GM21390 (cell line): ENCODE measurements around the gene NEUROG1.
"Not testable (repeated sequence)": the region's sequence is repeated elsewhere in the genome, so short reads cannot be mapped to it uniquely, and the experiment has no call there.

ENCODE experiments used
- ATAC-seq: cut with Tn5 transposase; IDR thresholded peaks from one replicate; pipeline ENCODE4 v1.9.1; 2021; ENCODE audit not compliant: unreplicated experiment

NEUROG1 gene

DNA sequence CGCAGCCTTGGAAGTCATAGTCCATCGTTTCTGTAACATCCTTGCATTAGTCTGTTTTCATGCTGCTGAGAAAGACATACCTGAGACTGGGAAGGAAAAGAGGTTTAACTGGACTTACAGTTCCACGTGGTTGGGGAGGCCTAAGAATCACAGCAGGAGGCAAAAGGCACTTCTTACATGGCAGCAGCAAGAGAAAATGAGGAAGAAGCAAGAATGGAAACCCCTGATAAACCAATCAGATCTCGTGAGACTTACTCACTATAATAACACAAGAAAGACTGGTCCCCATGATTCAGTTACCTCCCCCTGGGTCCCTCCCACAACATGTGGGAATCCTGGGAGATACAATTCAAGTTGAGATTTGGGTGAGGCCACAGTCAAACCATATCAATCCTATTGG, 40.2 kb downstream of the NEUROG1 start:
- ATAC-seq, result not testable (repeated sequence)

DNA sequence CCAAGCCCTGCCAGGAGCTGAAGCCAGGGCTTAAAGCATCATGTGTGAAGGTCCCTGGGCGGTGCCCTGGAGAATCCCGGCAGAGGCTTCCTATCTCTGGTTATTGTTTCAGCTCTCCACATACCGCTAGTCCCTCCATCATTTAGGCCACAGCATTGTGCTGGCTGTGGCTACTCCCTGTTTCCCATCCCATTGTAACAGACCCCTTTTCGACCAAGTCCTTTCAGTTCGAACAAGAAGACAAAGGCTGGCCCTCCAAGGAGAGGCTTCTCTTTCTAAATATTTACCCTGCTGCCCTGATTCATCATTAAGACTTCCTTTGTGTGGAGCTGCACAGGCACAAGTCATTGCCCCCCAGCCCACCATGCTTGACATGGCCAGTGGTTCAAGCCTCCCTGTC, 41.6 kb downstream of the NEUROG1 start:
- no peak for ATAC-seq

DNA sequence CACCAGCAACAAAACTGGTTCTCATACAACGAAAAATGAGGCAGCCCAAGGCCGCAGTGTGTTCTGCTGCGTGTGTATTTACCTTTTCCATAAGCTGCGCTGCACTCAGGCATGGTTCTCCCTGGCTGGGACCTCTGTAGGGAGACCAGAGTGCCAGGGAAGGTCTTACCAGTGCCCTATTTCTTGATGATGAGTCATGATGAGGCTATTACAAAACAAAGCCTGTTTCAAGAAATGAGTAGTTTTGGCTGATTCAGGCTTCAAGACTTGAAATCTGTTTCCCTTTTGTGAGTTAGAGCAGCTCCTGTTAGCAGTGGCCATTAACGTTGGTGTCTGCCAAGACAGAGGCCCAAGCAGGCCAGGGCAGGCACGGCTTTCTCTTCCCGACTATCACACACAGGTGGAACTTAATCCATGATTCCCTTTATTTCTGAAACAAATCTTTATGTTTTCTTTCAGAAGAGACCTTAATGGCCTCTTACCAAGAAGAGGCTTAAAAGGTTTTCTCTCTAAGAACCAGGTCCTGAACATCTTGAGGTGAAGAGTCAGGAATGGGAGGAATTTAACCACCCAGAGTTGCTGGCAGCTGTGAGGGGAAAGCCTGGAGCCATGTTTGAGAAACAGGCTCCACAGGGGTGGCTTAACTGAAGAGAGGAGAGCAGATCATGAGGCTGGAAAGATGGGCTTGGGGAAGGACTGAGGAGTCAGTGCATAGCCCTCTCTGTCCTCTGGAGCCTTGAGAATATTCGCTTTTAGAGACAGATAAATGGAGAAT, 42.2 kb downstream of the NEUROG1 start:
- ATAC-seq, result no peak

DNA sequence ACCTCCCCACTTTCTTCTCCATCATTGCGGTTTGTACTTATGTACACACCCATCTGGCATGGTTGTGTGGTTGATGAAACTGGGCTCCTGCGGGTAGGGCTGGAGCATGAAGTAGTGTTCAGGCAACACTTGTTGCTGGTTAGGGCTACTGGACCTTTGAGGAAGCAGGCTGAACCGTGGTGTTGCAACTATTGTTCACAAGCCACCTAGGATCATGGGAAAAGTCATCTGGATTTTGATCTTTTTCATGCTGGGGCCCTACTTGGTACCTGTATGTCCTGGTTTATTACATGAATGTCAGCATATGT, 43.5 kb downstream of the NEUROG1 start:
- ATAC-seq, result no peak

DNA sequence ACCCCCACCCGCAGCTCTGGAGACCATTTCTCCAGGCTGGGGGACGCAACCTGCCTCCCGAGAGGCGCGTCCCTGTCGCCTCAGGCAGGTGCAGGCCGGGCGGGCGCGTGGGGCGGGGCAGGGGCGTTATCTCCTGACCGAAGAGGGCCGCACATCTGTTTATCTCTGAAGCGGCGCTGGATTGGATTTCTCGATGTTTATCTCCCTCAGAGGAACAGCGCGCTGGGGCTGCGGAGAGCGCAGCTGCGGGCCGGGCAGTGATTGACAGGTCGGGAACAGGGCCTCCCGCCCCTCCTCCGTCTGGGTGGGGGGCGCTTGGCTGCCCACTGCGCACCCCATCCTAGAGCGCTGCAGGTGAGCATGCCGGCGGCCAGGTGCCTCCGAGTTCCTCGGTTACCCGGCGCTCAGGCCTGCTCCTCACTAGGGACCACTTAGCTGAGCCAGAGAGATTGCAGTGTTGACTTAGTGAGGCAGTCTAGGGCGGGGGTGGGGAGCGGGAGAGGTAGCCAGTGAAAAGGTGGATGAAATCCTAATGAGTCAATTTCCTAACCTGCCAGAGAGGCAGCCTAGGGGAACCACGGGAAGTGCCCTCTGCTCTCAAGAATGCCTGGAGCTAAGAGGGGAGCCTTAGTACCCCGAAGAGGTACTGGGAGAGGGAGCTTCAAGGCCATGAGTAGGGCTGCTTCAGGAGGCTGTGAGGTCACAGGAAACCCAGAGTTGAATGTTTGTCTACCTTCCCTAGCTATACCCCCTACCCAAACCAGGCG, 44.0 kb downstream of the NEUROG1 start:
- no peak for ATAC-seq

DNA sequence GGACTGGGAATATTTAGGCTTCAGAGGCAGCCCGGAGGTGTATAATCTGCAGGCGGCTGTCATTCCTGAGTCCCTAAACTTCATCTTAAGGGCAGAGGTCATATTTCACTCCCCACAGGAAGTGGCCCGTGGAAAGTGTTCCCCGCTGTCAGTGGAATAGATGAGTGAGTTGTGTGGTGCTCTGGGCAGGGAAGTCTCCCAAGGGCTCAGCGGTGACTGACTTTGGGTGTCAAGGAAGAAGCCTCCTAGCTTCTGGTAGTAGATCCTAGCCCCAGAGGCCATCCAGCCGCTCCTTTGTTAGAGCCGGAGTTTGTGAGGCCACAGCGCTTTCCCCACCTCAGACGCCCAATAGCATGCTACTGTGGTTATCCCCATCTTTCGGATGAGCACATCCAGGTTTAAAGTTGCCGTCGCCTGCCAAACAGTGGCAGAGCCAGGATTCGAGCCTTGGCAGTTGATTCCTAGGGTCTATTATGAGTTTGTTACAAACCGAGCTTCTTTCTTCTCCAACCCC, 44.7 kb downstream of the NEUROG1 start:
- ATAC-seq, result no peak

DNA sequence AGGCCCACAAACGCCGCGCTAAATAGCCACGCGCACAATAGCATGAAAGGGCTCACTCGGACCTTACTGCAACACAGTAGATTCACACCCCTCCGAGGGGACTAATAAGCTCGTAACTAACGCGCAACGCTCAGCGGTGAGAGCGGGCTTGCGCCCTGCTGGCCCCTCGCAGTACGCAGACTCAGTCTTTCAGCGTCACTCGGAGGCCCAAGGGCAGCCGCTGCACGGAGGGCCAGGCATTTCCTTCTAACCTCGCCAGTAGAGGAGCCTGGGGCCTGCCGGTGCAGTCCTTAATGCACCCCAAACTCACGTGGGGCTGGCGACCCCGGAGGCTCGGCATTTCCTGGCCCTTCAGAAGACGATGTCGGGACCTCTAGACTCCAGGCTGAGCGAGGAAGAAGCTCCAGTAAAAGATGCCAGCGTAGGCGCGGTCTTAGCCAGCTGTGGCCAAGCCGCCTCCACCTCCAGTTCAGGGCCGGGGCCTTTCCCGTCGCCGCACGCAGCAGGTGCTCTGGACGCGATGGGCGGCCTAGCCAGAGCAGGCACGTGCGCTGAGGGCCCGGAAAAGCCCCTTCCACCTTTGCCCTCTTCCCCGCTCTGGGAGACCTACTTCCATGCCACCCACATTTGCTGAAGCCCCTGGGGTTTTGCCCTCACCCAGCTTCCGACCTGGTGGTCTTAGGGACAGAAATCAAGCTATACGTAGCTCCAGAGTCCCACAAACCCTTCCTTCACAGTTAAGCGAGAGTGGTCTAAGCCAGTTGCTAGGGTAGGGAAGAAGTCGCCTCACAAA, 45.3 kb downstream of the NEUROG1 start:
- ATAC-seq, result no peak

DNA sequence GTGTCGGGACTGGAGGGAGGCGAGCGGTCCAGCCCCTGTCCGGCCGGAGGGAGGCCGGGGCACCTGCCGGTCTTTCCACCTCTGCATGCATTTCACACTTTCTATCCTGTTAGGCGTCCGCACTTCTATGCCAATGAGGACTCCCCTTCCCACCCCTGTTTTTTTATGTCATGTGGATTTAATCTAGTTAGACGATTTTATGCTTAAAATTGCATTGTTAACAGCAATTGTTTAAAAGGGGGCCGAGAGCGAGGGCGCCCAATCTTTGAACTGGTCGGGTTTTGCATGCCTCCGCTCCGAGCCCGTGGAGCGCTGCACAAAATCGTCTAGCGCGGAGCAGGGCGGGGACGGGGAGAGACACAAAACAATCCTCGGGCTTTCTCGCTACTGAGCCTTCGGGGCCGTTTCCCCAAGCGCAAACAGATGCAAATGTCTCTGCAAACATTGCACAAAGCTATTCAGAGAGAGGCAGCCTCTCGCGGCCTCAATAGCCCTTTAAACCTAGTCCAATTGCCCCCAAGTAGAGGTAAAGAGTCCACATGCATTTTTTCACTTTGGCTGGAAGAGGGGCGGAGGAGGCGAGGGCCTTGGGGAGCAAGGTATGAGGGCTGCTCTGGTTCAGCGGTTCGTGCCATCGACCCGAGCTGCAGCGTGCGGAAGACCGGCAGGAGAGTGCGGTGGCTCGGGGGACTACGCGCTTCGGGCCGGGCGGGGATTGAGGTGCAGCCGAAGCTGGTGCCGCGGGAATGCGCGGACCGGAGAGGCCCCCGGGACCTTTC, 46.1 kb downstream of the NEUROG1 start:
- ATAC-seq, result no peak

DNA sequence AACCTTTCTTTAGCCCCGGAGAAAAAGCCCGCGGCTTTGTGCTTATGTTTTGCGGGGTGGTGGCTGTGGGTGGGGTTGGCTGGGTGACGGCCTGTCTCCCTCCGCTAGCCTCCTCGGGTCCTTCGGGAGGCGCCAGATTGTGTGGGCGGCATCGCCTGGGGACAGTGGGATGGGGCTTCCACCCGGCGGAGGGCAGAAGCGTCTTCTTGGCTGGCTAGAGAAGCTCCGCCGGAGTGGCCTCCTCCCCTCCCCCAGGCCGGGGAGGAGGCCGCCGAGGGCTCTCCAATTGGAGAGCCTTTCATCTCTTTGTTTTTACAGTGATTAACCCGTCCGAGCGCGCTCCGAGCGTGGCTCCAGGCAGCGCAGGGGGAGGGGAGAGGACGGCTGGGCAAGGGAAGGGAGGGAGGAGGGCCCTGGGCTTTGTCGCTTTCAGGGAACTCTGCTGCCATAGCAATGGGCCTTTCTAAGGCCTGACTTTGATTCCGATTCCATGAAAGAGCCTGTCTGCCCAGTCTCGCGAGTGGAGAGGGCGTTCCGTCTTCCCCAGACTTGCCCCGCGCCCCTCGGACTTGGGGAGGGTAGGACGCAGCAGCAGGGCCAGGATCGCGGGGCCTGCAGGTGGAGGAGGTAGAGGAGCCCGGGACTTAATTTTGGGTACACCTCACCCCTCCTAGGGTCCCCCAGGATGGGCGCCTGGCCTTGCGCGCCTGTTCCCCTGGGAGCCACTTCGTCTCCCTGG, 46.9 kb downstream of the NEUROG1 start:
- no peak for ATAC-seq

DNA sequence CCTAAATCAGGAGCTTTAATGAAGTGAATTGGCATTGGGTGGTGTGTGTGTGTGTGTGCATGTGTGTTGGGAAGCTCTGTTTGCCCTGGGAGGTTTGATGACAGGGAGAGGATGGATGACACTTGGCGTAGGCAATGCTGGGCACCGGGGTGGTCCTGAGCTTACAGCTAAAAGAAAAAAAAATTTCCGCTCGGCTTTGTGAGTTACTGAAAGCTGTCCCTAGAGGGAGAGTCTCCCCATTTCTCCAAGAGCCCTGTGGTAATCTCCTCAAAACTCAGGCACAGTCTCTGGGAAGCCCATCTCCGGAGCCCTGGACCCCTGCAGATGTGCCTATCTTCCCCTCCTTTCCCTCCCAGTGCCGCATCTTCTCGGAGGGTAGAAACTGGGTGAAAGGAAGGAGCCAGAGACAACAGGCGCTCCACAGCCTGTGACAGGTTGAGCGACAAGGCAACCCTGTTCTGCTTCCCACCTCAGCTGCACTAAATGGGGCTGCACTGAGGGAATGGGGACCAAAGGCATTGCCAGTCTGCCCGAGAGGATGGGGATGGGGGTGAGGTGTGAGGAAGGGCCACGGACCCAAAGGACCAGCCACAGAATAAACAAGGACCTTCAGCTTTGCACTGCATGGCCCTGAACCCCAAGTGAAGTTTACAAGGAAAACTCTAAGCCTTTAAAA, 47.8 kb downstream of the NEUROG1 start:
- ATAC-seq, result no peak

DNA sequence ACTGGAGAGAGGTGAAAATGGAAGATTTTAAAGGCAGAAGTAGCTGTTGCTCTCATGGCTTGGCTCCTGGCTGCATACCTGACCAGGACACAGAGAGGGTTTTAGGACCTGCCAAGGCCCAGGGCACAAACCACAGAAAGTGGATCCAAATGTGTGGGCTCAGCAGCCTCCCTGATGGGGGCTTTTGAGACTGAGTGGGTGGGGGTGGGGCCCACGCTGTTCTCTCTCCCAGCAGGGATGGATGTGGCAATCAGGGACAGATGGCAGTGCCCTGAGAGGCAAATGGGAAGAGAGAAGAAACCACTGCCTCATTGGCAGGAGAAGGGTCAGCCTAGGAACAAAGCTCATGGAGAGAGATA, 48.7 kb downstream of the NEUROG1 start:
- ATAC-seq, result no peak

DNA sequence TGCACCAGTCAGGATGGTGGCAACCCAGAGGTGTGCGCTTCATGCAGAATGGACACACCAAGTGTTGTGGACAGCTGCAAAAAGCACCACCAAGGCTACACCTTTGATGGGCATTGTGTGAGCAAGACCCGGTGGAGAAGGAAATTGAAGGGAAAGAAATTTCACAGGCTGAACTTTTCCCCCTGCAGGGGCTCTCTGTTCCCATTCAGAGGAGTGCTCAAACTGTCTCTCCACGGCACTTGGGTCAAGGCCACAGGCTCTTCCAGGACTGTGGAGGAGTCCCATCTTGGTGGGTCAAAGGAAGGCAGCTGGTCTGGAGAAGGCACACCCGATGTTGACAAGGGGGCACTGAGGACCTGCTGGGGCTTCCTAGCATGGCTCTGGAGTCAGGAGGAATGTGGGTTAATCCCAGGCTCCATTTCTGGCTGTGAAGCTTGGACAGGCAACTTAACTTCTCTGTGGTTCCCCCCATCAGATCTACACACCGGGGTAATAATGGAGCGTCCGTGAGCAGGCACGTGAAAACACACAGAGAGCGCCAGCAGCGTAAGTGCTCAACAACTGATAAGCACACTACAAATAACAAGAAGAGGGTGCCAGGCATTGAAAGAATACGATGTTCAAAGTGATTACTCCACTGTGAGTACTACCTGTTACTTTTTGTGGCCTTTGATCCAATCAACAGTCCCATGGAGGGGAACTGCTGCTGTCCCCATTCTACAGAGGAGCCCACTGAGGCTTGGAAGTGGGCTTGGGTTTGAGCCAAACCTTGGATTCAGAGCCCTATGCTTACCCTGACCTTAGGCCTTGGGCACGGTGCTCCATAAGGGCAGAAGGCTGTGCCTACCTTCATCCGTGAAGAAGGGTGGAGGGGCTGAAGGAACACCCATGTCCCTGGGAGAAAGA, 49.4 kb downstream of the NEUROG1 start:
- no peak for ATAC-seq

DNA sequence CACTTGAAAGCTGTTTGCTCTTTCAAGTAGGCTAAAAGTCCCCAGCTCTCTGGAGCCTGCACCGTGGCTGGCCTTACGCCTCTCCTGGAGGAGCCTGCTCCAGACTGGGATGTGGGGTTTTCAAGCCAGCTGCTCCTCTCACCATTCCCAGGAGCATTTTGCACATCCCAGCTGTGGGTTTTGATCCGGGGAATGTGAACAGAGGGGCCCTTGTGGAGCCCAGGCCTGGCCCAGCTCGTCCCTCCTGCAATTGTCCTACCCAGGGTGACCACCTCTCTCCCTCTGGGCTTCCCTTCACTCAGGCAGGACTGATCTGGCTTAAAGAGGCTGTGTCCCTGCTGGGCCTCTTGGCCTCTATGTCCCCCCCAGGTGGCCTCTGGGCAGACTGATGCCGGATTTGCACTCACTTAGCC, 51.1 kb downstream of the NEUROG1 start:
- ATAC-seq, result no peak
